NCI-H146 treated with DMSO at 0.1 percent for 48 hours (cell line): ENCODE data around the gene ABCA7.
"Not testable (repeated sequence)": the region's sequence is repeated elsewhere in the genome, so short reads cannot be mapped to it uniquely, and the experiment has no call there.

Source experiments
- DNase-seq: peaks from one replicate; lab custom pipeline; 2025; ENCODE audit not compliant: unreplicated experiment; lab: John Stamatoyannopoulos, UW

Gene ABCA7

DNA sequence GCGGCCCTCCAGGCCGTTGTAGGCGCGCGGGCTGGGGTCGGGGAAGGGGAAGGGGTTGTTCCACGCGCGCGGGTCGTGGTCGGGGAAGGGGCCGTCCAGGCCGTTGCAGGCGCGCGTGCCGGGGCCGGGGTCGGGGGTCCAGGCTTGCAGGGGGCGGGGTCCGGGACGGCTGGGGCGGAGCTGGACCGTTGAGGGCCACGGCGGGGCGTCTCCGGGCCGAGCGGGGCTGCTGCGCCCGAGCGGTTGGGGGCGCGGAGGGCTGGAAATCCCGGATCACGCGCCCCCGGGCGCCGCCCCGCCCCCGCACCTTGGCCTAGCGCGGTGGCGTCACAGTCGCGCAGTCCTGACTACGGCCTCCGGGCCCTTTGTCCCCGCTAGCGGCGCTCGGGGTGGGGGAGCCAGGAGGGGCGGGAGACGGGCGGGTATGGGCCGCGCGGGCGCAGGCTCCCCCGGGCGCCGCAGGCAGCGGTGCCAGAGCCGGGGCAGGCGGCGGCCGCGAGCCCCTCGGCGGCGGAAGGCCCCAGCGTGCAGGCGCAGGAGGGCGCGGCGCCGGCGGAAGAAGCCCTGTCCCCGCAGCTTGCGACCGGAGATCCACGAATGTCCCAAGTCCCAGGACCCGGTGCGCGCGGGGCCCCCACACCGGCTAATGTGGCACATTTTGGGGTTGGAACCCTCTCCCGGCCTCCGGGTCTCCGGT lies 64.6 kb downstream of the ABCA7 start:
- DNase-seq: peak; percentile 11

DNA sequence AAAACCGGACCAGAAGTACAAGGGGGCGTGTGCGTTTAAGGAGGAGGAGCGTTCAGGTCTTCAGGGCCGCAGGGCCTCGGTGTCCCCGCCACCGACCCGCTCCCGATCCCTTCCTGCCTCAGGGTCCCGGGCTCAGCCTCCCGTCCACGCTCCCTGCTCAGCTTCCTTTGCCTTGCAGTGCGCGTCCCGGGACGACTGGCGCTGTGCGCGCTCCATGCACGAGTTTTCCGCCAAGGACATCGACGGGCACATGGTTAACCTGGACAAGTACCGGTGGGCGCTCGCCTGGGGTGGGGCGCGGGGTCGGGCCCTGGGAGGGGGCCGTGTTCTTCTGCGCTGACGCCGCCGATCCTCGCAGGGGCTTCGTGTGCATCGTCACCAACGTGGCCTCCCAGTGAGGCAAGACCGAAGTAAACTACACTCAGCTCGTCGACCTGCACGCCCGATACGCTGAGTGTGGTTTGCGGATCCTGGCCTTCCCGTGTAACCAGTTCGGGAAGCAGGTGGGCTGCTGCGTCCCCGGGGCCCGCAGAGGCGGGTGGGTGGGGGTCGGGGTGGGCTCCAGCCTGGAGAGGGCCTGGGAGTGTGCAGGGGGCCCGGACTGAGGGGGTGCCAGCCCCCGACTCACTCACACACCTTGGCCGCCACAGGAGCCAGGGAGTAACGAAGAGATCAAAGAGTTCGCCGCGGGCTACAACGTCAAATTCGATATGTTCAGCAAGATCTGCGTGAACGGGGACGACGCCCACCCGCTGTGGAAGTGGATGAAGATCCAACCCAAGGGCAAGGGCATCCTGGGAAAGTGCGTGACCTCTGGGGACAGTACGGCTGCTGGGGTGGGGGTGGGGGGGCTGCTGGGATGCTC lies 65.3 kb downstream of the ABCA7 start:
- no peak for DNase-seq

DNA sequence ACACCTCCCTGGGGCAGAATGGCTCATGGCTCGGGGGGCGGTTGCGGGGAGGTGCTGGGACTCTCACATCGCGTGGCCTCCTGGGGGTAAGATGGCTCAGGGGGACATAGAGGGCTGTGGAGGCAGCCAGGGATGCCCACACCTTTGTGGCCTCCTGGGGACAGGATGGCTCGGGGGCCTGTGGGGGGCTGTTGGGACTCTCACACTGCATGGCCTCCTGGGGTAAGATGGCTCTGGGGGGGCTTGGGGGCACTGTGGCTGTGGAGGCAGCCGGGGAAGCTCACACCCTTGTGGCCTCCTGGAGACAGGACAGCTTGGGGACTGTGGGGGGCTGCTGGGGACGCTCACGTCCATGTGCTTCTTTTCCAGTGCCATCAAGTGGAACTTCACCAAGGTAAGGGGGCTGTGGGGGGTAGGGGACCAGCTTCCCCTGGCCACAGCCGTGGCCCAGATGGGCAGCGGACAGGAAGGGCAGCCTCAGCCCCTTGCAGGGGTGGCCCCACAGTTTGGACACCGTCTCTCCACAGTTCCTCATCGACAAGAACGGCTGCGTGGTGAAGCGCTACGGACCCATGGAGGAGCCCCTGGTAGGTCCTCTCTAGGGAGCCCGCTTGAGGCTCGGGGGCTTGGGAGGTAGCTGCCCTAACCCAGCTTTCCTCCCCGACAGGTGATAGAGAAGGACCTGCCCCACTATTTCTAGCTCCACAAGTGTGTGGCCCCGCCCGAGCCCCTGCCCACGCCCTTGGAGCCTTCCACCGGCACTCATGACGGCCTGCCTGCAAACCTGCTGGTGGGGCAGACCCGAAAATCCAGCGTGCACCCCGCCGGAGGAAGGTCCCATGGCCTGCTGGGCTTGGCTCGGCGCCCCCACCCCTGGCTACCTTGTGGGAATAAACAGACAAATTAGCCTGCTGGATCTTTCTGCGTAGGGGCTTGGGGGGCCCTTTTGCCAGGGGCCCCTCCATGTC lies 66.2 kb downstream of the ABCA7 start:
- DNase-seq: no peak

DNA sequence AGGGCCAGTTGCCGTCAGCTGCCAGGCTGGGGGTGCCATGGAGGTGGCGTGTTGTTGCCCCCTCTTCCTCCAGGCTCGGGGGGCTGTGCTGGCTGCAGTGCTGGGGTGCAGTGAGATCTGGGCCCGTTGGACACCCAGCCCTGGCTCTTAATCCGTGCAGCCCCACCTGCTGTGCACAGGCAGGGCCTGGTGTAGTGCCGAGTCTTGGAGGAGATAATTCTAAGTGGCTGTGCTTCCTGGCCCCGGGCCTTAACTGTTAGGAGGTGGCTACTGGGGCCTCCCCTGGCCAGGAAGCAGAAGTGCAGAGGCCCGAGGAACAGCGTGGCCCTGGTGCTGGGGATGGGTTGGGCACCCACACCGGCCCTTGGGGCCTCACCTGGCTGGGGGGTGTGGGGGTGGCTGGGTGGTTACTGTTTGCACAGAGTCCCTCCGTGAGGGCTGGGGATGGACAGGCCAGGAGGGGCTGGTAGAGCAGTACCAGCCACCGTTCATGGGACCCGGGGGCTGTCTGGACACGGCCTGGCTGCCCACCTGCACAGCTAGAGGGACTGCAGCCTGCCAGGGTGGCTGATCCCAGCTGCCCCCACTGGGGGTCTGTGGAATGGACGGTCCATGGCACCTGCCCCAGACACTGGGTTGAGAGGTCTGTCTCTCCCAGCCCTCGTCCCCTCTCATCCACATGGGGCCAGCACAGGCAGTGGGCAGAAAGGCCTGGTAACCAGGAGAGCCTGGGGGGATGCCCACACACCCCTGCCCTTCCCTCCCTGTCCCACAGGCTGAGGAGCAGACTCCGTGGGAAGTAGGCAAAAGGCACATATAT lies 67.1 kb downstream of the ABCA7 start:
- DNase-seq: no peak

DNA sequence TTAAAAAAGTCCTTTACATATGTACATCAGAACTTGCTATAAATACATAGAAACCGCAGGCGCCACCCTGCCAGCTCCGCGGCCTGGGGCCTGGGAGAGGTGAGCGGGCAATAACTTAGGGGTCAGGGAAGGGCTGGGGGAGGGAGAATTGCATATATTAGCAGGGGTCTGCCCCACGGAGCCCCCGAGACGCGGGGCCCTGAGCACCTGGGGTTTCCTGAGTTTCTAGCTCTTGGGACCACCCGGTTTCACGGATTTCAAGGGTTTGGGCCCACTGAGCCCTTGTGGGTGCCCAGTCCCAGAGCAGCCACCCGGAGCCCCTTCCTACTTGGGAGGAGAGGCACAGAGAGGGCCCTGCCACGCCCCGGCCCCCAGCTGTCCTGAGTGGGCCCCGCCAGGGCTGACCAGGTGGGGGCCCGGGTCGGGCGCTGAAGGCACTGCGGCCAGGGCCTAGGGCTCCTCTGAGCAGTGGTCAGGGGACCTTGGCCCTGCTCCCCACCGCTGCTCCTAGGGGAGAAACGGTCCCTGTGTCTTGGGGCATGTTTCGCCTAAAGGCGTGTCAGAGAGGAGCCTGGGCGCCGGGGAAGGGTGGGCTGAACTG lies 67.9 kb downstream of the ABCA7 start:
- no peak for DNase-seq

DNA sequence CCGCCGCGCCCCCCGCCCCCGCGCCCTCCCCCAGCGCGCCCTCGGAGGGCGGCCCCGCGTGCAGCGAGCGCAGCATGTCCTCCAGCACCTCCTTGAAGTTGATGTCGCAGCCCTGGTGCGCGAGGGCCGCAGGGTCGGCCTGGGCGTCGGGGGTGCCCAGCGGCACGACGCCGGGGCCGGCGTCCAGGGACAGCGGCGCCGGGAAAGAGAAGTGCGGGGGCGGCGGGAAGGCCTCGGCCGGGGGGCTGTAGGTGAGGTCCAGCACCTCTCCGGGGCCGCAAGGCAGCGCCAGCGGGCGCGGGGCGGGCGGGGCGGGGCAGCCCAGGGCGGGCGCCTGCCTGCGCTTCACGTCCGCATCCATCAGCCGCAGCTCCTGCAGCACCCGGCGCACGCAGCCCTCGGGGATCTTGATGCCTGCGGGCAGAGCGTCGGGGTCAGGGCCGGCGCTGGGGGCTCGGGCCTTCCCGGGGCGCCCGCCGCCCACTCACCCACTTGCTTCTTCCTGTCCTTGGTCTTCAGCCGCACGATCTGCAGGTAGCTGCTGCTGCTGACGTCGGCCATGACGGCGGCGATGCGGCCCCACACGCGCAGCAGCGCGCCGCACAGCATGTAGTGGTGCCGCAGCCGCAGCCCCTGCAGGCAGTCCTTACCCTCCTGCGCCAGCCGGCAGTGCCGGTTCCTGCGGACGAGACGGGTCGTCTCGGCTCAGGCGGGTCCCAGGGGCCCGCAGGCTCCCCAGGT lies 68.6 kb downstream of the ABCA7 start:
- DNase-seq: no peak

DNA sequence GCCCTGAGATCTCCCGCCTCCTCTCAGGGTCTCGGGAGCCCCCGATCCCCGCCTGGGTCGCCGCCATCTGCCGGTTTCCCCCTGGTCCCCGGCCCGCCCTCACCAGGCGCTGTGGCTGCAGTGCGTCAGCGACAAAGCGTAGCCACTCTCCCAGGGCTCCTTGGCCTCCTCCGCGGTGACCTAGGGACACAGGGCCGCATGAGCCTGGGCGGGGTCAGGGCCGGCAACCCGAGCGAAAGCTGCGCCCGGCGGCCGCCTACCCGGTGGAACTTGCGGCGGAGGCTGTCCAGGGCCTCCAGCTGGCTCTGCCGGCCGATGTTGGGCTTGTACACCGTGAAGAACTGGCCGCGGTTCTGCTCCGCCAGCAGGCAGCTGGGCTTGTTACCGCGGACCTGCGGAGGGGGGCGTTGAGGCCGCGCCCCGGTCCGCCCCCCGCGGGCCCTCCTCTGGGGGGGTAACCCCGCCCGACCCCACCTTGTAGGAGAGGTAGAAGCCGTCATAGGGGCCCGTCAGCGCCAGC lies 69.2 kb downstream of the ABCA7 start:
- no peak for DNase-seq

DNA sequence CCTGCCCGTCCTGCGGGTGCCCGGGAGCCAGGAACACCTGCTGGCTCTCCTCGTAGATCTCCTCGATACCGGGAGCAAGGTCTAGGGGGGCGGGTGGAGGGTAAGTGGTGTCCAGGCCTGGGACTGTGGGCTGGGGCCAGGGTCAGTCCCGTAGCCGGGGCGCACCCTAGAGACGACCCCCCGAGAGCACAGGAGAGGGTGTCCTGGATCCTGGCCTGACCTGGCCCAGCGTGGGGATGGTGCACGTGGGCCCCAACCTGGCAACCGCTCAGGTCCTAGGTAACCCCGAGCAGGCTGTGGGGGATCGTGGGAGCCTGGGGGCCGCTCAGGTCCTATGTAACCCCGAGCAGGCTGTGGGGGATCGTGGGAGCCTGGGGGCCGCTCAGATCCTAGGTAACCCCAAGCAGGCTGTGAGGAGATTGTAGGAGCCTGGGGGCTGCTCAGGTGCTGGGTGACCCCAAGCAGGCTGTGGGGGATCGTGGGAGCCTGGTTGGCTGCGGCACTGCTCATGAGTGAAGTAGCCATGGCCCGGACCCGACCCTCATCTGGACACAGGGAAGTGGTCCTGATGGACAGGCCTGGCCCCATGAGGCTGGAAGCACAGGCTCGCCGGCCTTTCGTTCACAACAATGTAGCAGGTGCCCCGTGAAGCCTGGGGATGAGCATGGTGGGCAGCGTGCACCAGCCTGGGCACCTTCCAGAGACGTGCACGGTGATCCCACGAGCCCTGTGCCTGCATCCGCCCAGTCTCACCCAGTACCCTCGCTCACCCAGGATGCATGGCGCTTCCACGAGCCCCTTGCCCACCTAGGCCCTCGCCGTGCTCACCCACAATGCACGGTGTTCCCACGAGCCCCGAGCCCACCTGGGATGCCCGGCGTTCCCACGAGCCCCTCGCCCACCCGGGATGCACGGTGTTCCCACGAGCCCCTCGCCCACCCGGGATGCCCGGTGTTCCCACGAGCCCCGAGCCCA lies 70.1 kb downstream of the ABCA7 start:
- DNase-seq: no peak

DNA sequence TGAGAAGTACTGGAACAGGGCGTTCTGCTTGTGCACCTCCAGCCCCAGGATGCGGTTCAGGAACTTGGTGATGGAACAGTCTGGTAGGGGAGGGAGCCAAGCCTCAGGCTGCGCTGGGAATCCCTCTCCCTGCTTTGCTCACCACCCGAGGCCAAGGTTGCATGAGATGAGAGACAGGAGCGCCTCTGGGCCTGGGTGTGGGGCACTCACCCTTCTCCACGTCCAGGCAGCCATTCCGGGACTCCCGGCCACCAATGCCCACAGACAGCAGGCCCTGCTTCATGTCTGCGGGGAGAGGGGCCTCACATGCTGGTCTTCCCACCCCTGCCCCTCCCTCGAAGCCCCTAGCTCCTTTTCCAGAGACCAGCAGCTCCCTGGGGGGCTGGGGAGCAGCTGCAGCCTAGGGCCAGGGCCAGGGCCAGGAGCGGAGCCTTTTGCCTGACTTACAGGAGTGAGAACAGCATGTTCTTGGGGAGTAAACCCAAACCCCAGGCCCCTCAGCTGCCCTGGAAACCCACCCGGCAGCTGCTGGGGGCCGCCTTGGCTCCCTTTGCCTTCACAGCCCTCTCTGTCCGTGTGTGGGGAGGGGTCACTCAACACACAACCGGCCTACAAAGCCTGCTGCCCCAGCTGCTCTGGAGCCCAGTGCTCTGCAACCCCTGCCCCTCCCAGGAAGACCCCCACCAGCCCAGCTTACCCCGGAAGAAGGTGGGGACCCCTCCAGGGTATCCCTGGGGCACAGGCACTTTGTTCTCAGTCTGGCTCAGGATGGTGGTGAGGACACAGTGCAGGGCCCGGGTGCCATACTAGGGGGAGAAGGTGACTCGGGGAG lies 71.1 kb downstream of the ABCA7 start:
- no peak for DNase-seq

DNA sequence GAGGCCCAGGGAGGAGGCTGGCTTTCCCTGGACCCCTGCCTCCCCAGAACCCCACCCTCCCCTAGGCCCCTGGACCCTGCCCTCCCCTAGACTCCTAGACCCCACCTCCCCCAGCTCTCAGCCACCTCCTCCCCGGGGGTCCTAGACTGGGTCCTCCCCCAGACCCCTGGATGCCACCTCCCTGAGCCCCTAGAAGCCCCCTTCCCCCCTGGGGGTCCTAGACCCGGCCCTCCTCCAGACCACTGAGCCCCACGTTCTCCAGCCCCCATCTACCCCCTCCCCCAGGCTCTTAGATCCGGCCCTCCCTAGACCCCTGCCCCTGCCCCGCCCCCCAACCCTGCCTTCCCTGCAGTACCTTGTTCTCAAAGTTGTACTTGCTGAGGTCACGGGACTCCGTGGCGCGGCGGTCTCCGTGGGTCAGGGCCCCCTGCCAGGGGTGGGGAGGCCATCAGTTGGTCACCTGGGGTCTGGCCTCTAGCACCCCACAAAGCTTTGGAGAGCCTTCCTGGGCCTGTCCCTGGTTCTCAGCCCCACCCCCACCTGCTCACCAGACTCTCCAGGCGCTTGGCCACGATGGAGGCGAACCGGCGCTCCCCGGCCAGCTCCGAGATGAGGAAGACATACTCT lies 71.8 kb downstream of the ABCA7 start:
- DNase-seq: no peak

DNA sequence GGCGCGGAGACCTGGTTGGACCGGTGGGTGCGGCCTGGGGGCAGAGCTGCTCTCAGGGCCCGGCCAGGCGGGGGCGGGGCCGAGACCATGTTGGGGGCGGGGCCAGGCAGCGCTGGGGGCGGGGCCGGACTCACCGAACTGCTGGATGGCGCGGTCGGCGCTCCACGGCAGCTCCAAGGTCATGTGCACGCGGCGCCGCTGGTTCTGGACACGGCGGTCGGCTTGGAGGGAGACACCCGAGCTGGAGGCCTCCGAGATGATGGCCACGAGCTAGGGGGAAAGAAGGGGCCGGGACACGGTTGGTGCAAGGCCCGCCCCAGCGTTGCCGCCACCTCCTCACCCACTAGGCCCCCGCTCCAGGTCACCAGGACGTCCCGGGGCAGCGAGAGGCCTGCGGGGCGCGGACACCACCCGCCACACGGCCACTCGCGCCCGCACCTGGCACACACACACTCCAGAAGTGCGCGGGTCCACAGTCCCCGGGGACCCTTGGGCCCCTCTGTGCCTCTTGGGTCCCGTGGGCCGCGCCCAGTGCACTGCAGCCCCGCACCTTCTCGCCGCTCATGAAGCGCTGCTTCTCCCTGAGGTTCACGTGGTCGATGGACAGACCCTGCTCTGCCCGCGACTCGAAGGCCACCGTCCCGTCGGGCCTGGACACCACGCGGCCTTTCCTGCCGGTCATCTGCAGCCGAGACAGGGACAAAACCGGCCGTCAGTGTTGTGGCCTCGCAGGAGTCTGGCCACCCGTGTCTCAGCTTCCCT lies 72.5 kb downstream of the ABCA7 start:
- DNase-seq: no peak

DNA sequence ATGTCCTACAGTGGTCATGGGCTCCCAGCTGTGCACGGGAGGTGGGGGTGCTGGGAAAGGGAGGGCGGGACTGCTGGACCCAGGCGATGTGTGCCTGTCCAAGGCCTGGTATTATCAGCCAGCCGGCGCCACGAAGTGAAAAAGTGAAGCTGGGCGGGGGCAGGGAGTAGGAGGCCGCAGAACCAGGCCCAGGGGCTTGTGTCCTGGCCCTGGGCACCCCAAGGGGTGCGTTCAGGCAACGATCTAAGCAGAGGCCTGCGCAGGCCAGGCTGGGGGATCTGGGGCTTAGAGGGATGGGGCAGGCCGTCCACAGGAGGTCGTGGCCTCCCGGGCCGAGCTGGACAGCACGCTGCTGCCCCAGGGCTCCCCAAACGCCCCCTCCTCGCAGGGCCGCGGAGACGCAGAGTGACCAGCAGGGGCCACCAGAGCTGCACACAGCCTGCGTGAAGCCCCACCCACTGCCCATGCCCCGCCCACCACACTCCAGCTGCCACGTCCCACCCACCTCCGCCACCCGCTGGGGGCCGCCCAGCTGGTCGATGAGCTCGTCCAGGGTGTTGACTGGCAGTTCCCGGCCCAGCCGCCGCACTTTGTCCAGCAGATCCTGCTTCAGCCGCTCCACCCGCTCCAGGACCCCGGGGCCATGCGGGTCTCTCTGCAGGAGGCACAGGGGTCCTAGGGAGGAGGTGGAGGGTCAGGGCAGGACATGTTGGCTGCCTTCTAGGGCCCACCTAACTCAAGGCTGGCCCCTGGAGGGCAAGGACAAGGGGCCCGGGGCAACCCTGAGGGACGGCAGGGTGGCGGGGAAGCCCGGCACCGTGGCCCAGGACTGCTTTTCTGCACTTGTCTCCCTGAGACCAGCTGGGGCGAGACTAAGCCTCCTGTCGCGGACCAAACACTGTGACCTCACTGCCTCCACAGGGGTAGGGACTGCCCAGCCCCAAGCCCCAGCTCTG lies 73.4 kb downstream of the ABCA7 start:
- peak; percentile 52 for DNase-seq

DNA sequence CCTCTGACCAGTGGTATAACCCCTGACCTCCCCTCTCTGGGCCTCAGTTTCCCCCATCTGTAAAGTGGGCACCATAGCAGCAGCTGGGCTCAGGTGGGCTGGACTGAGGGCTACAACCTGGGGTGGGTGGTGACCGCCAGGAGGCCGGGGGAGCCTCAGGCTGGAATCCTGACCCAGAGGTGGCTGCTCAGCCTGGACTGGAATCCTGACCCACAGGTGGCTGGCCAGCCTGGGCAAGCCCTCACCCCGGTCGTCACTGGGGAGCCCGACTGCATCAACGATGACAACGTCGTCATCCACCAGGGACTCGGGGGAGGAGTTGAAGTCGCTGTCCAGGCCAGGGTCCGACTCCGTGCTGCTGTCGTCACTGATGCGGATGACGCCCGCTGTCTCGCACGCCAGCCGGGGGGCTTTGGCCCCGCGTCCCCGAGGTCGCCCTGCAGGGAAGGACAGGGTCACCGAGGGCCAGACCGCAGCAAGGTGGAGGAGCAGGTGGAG lies 74.1 kb downstream of the ABCA7 start:
- no peak for DNase-seq

DNA sequence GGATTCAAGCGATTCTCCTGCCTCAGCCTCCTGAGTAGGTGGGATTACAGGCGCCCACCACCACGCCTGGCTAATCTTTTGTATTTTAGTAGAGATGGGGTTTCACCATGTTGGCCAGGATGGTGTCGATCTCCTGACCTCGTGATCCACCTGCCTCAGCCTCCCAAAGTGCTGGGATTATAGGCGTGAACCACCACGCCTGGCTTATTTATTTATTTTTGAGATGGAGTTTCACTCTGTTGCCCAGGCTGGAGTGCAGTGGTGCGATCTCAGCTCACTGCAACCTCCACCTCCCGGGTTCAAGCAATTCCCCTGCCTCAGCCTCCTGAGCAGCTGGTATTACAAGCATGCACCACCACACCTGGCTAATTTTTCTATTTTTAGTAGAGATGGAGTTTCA lies 74.8 kb downstream of the ABCA7 start:
- not testable (repeated sequence) for DNase-seq
